ENCODE data around the gene CAMK1D.

CAMK1D gene

DNA sequence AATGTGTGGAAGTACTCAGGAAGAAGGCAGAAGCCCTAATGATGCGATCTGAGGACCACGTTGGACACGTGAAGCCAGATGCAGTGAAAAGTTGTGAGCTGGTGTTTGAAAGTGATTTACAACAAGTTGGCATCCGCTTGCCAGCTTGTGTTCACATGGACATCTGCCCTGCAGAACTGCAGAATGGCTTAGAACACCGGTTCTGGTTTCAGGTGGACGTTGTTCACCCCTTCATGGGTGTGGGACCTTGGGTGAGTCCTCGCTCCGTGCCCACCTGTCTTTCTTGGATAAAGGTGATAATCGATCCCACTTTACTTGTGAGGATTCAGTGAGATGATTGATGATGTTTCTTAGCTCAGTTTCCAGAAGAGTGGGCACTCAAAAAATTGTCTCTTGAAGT, 53.8 kb downstream of the CAMK1D start:
- no peak for DNase-seq (ENCODE audit: low read depth)

DNA sequence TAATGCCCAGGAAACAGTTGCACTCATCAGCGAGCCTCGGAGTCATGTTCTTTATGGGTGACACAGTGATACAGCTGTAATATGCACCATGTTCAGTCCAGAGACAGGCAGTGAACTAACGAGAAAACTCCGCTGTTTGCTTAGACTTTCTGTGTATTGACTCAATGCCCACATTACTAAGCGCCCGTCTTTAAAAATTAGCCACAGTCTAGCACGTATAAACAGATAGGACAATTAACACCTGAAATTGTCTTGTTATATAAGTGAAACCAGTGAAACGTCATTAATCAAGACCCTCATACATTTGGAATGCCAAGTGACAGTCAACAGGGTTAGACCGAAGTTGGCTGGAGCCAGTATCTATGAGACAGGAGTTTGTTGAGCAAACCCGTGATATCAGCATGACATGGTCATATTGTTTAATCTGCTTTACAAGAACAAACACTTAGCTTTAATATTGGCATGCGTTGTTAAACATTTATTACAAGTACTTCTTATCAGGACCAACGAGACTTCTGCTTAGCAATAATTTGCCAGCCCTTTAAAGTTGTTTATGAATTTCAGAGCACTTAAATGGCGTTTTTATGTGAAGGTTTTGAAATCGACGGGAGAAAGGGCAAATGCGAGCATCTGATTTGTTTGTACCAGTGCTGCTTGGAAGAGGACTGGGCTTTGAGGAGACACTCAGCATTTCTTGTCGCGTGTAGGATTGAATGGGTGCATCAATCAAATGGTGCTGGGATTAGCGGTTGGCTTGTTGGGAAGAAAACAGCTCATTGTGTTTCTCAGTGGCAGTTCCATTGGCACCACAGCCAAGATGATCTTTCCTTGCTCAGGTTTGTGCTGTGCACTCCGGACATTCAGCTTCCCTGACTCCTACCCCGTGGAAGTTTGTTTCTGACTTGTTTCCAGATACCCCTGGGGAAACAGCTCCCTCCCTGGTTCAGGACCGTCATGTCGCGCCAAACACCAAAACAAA, 56.3 kb downstream of the CAMK1D start:
- no peak for DNase-seq (ENCODE audit: low read depth)

DNA sequence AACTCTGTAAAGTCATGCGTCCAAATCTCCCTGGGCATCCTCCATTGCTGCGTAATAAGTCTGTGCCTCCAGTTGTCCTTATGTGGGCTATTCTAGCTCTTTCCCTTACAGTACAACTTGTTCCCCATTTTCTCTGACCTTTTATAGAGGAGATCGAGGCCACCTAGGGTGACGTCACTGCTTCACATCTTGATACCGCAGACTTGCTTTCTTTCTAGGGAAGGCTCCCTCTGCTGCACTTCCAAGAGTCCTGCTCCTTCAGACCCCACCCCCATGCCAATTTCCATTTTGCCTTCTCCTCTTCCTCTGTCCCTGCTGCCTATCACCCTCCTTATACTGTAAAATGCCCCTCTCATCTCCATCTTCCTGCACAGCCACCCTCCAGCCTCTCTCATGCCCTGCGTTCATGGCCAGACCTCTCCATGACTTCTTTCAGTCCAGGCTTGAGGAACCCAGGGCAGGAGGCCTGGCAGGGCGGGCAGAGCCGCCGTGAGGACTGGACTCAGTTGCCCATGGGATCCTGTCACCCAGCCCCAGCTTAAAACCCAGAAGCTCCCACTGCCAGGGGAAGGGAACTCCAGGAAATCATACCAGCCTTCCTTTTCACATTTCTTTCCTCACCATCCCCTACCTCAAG, 57.5 kb downstream of the CAMK1D start:
- no peak for DNase-seq (ENCODE audit: low read depth)

DNA sequence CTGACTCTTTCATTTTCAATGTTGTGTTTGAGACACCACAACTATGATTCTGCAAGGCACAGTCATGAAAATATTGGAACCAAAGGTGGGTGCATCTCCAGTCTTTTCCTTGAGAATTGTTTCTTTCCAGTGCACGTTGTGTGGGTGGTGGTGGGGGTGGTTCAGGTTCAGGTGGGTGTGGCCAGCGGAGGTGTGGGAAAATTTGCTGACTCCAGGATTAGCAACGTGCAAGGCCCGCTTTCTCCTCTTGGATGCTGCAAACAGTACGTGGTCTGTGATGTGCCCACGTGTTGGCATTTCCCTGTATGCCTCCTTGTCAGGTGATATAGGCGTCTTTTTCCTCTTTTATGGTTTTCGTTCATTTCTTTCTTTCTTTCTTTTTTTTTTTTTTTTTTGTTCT, 59.1 kb downstream of the CAMK1D start:
- no peak for DNase-seq (ENCODE audit: low read depth)

DNA sequence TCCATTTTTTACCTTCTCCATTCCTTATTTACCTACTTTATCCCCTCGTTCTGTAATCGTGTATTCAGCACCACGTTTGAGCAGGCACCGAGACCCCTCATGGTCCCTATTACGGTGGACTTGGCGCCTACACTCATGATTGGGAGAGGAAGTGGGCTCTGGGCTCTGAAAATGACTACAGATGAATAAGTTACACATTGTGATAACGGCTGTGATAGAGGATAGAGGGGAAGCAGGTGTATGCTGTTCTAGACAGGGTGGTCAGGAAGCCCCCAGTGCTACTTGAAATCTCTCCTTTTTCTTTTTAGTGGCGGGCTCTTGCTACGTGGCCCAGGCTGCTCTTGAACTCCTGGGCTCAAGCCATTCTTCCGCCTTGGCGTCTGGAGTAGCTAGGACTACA, 59.8 kb downstream of the CAMK1D start:
- no peak for DNase-seq (ENCODE audit: low read depth)

DNA sequence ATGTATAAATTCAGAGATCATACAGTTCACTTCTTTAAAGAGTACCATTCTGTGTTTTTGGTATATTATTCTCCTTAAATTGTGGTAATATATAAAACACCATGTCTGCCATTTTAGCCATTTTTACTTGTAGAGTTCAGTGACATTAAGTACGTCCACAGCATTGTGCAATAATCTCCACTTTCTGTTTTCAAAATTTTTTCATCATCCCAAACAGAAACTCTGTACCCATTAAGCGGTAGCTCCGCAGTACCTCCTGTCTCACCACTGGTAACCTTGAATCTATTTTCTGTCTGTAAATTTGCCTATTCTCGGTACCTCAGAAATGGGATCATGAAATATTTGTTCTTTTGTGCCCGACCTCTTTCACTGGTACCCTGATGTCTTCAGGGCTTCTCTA, 60.3 kb downstream of the CAMK1D start:
- no peak for DNase-seq (ENCODE audit: low read depth)

DNA sequence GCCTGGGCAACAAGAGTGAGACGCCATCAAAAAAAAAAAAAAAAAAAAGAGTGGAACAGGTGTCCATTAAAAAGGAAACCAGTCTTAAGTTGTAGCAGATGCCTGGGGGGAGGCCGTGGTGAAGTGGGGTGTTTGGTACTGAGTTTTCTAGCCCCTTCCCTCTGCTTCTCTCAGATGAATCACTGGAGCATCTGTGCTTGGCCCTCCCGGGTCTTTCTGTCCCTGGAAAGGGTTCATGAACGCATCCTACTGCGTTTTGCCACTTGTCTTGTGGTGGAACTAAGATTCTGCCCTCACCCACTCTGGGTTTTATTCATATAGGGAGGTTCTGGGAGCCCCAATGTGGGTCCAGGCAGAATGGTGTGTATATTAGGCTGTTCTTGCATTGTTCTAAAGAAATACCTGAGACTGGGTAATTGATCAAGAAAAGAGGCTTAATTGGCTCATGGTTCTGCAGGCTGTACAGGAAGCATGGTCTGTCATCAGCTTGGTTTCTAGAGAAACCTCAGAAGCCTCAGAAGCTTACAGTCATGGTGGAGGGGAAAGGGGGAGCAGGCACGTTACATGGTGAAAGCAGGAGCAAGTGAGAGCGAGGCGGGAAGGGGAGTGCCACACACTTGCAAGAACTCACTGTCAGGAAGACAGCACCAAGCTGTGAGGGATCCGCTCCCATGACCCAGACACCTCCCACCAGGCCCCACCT, 63.5 kb downstream of the CAMK1D start:
- no peak for DNase-seq (ENCODE audit: low read depth)

DNA sequence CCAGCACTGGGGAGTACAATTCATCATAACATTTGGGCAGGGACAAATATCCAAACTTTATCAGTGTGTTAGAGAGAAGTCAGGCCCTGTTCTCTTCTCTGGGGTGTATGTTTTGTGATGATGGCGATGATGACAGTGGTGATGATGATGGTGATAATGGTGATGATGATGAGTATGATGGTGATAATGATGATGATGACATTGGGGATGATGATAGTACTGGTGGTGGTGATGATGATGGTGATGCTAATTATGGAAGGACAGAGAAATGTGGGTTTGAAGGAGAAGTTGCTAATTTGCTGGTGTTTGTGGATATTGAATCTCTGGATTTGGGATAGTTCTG, 64.0 kb downstream of the CAMK1D start:
- DNase-seq (ENCODE audit: low read depth), result no peak

DNA sequence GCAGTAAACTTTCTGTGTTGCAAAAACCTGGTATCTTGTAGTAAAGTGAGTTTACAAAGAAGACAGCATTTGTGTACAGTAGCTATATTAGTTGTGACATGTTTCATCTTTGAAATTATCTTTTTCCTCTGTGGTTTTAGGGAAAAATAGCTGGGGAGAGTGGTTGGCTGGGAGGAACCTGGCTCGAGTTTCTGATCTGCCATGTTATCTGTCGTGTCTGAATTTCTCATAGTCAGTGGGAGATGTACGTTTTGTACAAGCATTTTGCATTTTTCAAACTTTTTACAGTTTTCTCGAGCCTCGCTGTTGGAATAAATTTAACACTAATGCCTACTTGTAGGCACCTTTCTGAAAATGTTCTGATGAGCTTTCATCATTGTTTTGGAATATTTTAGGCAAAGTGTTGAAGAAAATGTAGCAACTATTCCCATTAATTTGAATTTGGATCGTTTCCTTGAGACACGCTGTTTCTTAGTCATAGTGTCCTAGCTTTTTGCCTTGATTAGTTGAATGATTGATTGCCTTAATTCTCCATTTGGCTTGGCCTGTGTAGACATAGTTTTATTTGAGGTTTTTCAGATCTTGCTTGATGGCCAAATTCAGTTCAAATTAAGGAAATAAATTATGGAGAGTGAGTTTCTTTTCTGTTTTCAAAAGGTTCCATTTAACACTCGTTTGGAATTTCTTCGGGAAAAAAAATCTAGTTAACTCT, 65.1 kb downstream of the CAMK1D start:
- DNase-seq (ENCODE audit: low read depth), result no peak

DNA sequence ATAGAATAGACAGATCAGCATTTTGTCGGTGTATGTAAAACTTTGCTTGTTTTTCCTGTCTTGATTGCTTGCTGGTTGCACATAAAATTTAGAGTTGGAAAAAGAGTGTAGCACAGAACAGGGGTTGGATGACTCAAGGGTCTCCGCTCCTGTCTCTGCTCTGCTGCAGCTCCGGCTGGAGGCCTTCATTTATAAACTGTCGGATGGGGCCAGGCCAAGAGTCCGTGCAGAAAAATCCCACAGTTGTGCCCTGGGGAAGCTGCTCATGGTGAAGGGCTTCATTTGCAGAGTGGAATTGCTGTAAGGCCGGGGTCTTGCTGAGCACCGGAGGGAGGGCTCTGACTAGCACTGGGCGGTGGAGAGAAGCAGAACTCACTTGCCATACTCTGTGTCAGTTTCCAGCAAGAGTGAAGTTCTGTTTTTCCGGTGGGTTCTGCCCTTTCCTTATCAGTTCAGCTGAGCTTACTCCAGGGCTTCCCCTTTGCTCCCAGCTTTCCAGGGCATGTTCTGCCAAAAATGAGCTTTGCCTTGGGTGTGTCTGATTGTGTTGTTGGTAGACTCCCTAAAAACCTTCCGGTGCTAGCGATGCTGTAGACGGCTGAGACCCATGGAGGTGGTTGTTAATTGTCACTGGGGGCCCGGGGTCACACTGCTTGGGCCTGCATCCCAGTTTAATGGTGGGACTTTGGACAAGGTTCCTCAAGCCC, 67.2 kb downstream of the CAMK1D start:
- no peak for DNase-seq (ENCODE audit: low read depth)

DNA sequence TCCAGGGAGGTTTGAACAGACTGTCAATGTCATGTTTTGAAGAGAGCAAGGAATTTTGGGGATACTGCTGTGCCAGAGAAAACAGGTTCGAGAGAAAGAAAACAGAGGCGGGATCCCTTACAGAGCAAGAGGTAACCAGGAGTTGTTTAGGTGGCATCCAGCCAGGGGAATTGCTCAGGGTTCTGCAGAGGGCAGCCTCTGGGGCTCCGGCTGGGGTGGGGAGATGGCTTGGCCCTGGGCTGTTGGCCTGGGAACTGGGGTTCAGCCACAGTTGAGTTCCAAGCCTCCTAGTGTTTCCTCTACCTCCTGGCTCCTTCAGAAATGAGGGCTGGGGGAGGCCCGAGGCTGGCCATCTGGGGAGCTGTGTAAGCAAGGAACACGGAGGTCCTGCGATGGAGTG, 68.0 kb downstream of the CAMK1D start:
- no peak for DNase-seq (ENCODE audit: low read depth)

DNA sequence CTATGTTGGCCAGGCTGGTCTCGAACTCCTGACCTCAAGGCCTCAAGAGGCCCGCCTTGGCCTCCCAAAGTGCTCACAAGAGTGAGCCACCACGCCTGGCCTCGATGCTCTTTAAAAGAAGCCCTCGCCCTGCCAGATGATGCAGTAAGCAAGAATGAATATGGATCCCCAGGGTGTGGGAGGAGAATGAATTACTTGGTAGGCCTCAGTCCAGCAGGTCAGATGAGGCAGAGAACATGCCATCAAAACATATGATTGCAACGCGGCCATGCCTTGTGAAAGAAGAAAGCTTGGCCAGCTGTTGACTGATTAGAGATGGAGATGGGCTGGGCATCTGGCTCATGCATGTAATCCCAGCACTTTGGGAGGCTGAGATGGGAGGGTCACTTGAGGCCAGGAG, 68.7 kb downstream of the CAMK1D start:
- no peak for DNase-seq (ENCODE audit: low read depth)

DNA sequence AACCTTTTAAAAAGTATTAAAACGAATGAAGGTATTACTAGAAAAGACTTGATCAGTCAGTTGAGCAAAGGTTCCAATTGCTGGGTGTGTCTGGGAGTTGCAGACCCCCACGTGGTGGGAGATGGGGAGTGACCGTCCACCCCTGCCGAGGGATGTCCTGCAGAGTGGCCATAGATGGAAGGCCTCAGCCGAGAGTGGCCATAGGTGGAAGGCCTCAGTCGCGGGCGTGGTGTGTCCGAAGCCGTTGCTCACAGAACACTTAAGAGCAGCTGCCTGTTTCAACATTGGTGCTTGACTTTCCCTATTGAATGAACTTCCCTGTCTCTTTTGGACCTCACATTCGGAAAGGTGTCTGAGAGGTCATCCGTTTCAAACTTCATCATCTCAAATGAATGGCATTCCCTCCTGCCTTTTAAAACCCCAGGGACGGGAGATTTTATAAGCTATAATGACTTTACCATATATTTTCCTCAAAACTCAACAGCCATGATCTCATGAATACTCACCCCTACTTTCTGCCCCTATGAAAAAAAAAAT, 69.4 kb downstream of the CAMK1D start:
- no peak for DNase-seq (ENCODE audit: low read depth)

DNA sequence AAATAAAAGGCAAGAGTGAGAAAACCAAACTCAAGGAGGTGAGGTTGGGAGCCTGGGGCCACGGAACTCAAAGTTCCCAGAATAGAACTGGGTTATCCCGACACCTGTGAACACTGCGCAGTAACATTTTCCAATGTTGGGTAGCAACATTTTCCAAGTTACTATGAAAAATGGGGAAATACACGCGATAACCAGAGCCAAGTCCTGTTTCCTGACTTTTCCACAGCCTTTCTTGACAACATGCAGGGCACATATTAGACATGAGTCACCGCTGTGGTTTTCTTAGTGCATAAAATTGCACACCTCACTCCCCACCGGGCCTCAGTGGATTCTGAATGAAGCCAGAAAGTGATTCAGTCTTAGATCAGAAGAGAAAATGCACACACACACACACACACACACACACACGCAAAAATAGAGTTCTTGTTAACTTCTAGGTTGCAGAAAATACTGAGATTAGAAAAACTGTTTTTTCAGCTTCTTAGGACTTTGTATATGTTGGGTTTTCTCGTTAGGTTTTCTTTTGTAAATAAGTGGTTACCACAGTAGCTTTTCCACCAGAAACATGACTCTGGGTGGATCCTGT, 70.0 kb downstream of the CAMK1D start:
- peak; percentile 17 for DNase-seq (ENCODE audit: low read depth)

DNA sequence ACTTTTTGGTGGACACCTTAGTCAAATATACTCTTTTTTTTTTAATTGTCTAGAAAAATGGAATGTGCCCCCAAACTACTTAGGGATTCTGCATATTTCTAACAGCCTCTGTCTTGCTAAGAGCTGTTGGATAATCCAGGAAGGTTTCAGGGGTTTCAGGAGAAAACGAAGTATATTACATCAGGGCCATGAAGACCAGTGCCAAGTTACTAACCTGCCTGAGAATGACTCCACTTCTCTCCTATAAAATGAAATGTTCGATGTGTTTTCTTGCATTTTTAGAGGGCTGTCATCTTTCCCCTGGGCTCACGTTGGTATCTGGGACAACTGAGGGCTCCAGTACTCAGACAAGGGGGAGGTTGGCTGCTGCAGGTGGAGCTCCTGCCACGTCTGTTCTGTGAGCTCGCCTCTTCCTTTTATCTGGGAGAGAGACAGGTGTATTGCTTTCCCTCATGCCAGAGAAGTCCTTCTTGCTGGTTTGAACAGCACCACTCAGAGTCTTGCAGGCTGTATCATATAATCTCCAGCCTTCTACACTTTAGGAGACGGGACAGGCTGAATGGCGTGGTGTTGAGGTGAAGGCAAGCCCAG, 71.3 kb downstream of the CAMK1D start:
- no peak for DNase-seq (ENCODE audit: low read depth)

DNA sequence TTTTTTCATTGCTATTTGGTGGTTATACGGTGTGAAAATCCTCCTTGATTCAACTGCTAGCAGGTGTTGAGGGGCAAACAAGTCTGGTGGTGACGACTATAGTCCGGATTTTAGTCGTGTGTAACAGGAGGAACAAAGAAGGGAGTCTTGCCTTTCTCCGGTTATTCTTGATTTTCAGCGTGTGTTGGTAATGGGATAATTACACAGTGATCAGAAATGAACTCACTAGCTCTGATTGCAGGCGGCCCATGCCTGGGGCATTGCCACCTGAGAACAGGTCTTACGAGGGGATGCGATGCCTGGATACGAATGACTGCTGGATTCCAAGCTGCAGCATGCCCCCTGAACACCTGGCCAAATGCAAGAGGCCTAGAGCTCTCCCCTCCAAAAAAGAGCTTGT, 72.8 kb downstream of the CAMK1D start:
- no peak for DNase-seq (ENCODE audit: low read depth)

DNA sequence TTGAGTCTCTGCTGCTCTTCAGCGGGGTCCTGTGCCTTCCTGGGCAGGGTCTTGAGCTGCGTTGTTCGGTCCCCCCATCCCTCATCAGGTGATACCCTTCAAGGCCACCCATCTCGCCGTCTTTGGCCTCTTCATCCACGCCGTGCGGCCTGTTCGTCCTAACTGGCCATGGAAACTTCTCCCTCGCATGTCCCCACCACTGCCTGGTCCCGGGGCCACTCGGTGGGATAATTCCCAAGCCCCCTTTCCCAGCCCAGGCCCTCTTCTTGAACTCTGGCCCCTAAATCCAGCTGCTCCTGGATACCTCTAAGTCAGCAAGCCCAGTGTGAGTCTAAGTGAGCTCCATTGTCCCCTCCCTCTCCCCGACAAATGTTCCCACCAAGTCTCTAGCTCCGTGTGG, 74.5 kb downstream of the CAMK1D start:
- DNase-seq (ENCODE audit: low read depth), result no peak

DNA sequence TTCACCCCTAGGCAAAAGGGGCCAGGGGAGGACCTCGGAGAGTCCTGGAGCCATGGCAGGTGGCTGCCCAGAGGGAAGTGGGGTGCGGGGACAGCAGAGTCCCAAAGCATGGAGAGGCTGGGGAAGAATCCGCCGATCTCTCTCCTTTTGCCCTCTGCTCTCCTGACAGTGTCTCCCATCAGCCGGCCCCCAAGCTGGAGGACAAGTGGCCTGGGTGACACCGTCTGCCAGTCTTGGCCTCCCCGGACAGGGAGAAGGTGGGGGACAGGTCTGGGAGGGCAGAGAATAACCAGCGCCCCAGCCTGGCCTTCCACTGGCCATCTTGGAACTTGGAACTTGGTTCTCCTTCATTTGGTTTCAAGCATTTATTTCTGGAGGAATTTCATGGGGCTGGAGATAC, 77.9 kb downstream of the CAMK1D start:
- no peak for DNase-seq (ENCODE audit: low read depth)

DNA sequence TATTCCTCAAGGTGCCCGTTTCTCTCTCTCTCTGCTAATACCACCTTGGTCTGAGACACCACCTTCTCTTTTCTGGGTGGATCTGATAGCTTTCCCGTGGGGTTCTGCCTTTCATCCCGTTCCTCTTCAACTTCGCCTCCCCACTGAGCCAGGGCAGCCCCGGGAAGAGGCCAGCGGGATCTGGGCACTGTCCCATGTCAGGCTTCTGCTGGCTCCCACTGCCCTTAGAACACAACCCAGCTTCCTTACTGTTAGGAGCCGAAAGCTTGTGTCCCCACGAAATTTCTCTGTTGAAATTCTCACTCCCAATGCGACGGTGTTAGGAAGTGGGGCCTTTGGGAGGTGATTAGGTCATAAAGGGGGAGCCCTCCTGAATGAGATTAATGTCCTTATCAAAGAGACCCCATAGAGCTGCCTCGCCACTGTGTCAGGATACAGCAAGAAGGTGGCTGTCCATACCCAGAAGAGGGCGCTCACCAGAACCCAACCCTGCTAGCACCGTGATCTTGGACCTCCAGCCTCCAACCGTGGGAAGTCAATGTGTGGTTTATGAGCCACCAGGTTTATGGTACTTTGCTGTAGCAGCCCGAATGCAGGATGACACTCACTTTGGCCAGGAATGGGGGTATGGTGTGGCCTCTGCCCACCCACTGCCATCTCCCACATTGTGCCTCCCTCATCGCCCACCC, 79.2 kb downstream of the CAMK1D start:
- no peak for DNase-seq (ENCODE audit: low read depth)

DNA sequence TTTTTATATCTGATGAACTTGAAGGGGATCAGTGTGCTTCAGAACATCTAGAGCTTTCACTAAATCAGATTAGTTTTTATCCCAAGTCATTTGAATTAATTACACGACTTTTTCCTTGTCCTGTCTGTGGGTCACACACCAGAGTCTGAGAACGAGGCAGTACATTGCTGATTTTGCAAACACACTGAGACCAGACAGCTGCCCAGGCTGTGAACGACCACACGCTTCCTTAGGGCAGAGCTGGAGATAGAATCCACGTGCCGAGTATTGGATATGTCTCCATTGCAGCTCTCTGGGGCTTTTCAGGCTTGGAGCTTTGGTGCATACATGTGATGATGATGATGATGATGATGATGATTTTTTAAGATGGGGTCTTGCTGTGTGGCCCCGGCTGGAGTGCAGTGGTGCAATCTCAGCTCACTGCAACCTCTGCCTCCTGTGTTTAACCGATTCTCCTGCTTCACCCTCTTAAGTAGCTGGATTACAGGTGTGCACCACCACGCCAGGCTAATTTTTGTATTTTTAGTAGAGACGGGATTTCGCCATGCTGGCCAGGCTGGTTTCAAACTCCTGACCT, 81.1 kb downstream of the CAMK1D start:
- no peak for DNase-seq (ENCODE audit: low read depth)

Data from activated T-cell treated with anti-CD3 and anti-CD28 coated beads for 1 hour (primary cell).